PC-3 (cell line): ENCODE measurements around the gene SDK1. TPM values are rescaled to one million over a fixed set of nuclear protein-coding genes. Genes with fewer than 3 reads are reported as not detected.

Source experiments
- ATAC-seq: fragments of 200-7000 bp; cut with Tn5 transposase; 2 replicates; pipeline ENCODE4 v1.9.1; 2020; ENCODE audit warnings: mild to moderate bottlenecking, moderate library complexity
- BruUV-seq: library from RNA; stranded (reverse); fragments of 400-500 nt; replicated peaks from 2 replicates; lab custom pipeline; 2021; lab: Mats Ljungman, UMichigan
- CTCF ChIA-PET: fragments of 300-600 bp; sonication (Branson Sonifier 250); formaldehyde crosslinking; loops from one replicate; lab custom pipeline; 2022; ENCODE audit warnings: antibody characterized with exemption; lab: Charles Lee
- POLR2A ChIA-PET: fragments of 300-600 bp; sonication (Branson Sonifier 250); formaldehyde crosslinking; loops from one replicate; lab custom pipeline; 2022; ENCODE audit warnings: antibody characterized with exemption; ENCODE audit not compliant: unreplicated experiment; lab: Charles Lee
- DNase-seq: peaks from one replicate; pipeline ENCODE4 v3.0.0-alpha.2; 2015
- H2AFZ ChIP-seq: fragments of 300-600 bp; sonication (generic); 2 replicates; pipeline ENCODE4 v1.6.0; 2016; ENCODE audit warnings: antibody characterized with exemption, low read length
- H3F3A ChIP-seq: fragments of 300-600 bp; sonication (generic); one replicate; pipeline ENCODE4 v1.6.0; 2017; ENCODE audit warnings: antibody characterized with exemption, low read length, control low read depth, mild to moderate bottlenecking; ENCODE audit not compliant: unreplicated experiment
- H3K27ac ChIP-seq: fragments of 300-600 bp; sonication (generic); 2 replicates; pipeline ENCODE4 v1.5.1; 2016; ENCODE audit warnings: mild to moderate bottlenecking, low read length
- H3K27me3 ChIP-seq: fragments of 300-600 bp; sonication (generic); 2 replicates; pipeline ENCODE4 v1.6.1; 2016; ENCODE audit warnings: low read length, mixed read lengths
- H3K36me3 ChIP-seq: fragments of 300-600 bp; sonication (generic); 2 replicates; pipeline ENCODE4 v1.6.1; 2016; ENCODE audit warnings: low read depth, mixed run types, low read length, mixed read lengths
- H3K4me1 ChIP-seq: fragments of 300-600 bp; sonication (generic); 2 replicates; pipeline ENCODE4 v1.5.1; 2016; ENCODE audit warnings: low read length; ENCODE audit not compliant: insufficient read depth
- H3K4me2 ChIP-seq: fragments of 300-600 bp; sonication (generic); 2 replicates; pipeline ENCODE4 v1.6.0; 2016; ENCODE audit warnings: low read length
- H3K4me3 ChIP-seq: fragments of 300-600 bp; sonication (generic); 2 replicates; pipeline ENCODE4 v1.5.1; 2016; ENCODE audit warnings: mild to moderate bottlenecking, low read length, mixed read lengths
- H3K79me2 ChIP-seq: fragments of 300-600 bp; sonication (generic); 2 replicates; pipeline ENCODE4 v1.6.1; 2017; ENCODE audit warnings: low read length, mixed read lengths
- H3K9ac ChIP-seq: fragments of 300-600 bp; sonication (generic); 2 replicates; pipeline ENCODE4 v1.6.0; 2016; ENCODE audit warnings: mild to moderate bottlenecking, low read length
- H3K9me2 ChIP-seq: fragments of 300-600 bp; sonication (generic); replicated peaks from 2 replicates; pipeline ENCODE4 v1.6.1; 2016; ENCODE audit warnings: mixed run types, low read length, mixed read lengths
- H3K9me3 ChIP-seq: fragments of 300-600 bp; sonication (generic); 2 replicates; pipeline ENCODE4 v1.6.1; 2016; ENCODE audit warnings: low read length, mixed read lengths
- H4K20me1 ChIP-seq: fragments of 300-600 bp; sonication (generic); 2 replicates; pipeline ENCODE4 v1.6.1; 2016; ENCODE audit warnings: low read length, mixed read lengths
- EZH2 ChIP-seq: fragments of 300-600 bp; sonication (generic); IDR thresholded peaks from one replicate; pipeline ENCODE4 v1.6.1; 2017; ENCODE audit warnings: antibody characterized with exemption, mild to moderate bottlenecking, low read length; ENCODE audit not compliant: unreplicated experiment
- EZH2phosphoT487 ChIP-seq: fragments of 300-600 bp; sonication (generic); IDR thresholded peaks from 2 replicates; pipeline ENCODE4 v1.6.1; 2018; ENCODE audit warnings: mild to moderate bottlenecking, antibody characterized with exemption, low read length, borderline replicate concordance
- intact Hi-C: fragments of 100-400 bp; cut with micrococcal nuclease; formaldehyde crosslinking; loops from 2 replicates; pipeline ENCODE4 v1.9.0; 2023
- total RNA-seq: library from RNA; depleted of rRNA; stranded (reverse); fragments of >200 nt; gene quantifications from 2 replicates; pipeline ENCODE4 v1.2.3, GENCODE V29; 2014
- TF ChIP-seq, protein P1 (sequence below): fragments of 300-600 bp; sonication (generic); conservative IDR thresholded peaks from 2 replicates; pipeline ENCODE4 v1.5.1; 2017; ENCODE audit warnings: antibody characterized with exemption, low read depth, mild to moderate bottlenecking, low read length

SDK1 gene
- total RNA-seq, 1 experiment from 2014 or later = 2.8 TPM

DNA sequence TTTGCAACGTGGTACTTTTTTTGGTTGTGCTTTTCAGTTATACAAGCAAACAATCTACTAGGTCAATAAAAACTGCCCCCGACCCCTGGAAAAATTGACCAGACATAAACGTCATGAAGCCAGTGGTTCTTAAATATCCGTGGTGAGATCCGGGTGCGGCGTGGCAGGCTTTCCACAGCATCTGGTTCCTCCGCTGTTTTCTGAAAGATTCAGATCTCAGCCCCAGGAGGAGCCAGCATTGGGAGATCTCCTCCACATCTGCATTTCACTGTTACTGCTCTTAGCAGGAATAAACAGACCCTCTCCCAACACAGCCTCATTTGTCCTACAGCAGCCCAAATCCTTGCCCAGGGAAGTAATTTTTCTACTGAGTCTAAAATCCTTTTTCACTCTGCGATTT, 716.7 kb downstream of the SDK1 start:
- POLR2A ChIA-PET = no interaction called here
- H2AFZ ChIP-seq = no peak overlapping the region

DNA sequence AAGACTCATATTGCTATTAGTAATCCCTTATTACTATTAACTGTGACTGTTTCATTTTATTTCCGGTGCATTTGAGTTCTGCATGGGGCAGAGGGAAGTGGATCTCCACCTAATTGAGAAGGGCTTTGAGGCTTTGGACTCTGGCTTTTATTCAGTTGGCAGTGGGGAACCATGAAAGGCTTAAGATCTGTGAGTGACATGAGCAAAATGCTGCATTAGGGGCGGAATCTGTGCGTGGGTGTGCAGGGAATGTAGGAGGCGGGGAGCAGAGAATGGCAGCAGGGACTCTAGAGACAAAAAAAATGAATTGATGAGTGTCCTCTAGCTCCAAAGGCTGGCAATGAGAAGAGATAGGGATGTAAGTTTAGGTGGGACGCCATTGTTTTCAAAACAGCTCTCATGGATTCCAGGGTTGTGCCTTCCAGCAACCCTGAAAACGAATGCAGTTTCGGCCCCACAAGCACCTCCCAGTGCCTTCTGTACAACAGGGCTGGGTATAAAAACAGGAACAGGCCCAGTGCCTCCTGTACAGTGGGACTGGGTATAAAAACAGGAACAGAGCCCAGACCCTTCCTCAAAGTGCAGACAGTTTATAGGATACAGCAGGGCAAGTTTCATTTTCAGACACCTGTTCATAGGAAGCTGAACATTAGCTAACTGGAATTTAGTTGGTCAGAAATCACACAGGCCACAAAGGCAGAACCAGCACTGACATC, 717.7 kb downstream of the SDK1 start:
- Histone ChIP-seq H3K4me3 (no peak overlapping the region), H3K79me2 (no peaks in the 10 kb centered on the region), H3K27me3 (no peaks in the 10 kb centered on the region), H3K27ac (no peak overlapping the region), H3K9ac (no peak overlapping the region), H3K9me2 (no peaks in the 10 kb centered on the region), H3K4me2 (no peak overlapping the region), H3K36me3 (no peaks in the 10 kb centered on the region), H3F3A (no peaks in the 10 kb centered on the region), H3K9me3 (no peaks in the 10 kb centered on the region), H4K20me1 (no peaks in the 10 kb centered on the region), H2AFZ (no peak overlapping the region), H3K4me1 (no peaks in the 10 kb centered on the region)
- no peak for TF ChIP-seq EZH2phosphoT487
- no peak for TF ChIP-seq EZH2
- TF ChIP-seq, protein P1, sequence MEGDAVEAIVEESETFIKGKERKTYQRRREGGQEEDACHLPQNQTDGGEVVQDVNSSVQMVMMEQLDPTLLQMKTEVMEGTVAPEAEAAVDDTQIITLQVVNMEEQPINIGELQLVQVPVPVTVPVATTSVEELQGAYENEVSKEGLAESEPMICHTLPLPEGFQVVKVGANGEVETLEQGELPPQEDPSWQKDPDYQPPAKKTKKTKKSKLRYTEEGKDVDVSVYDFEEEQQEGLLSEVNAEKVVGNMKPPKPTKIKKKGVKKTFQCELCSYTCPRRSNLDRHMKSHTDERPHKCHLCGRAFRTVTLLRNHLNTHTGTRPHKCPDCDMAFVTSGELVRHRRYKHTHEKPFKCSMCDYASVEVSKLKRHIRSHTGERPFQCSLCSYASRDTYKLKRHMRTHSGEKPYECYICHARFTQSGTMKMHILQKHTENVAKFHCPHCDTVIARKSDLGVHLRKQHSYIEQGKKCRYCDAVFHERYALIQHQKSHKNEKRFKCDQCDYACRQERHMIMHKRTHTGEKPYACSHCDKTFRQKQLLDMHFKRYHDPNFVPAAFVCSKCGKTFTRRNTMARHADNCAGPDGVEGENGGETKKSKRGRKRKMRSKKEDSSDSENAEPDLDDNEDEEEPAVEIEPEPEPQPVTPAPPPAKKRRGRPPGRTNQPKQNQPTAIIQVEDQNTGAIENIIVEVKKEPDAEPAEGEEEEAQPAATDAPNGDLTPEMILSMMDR = no peak
- ChIA-PET CTCF (no interaction called here), POLR2A (no interaction called here)
- ATAC-seq (no peak), DNase-seq (no peak)
- intact Hi-C loops = no loop called here
- BruUV-seq = no TSS peak

More for the DNA sequence above, 716.7 kb downstream of the SDK1 start:
- no peak overlapping the region for H3K9ac ChIP-seq
- no peaks in the 10 kb centered on the region for H3K79me2 ChIP-seq
- no peak overlapping the region for H3K27ac ChIP-seq
- H3K4me2 ChIP-seq = no peak overlapping the region
- no peaks in the 10 kb centered on the region for H3F3A ChIP-seq
- CTCF ChIA-PET = no interaction called here
- TF ChIP-seq, protein P1 = no peak
- TF ChIP-seq EZH2 (no peak), EZH2phosphoT487 (no peak)
- no TSS peak for BruUV-seq
- no peaks in the 10 kb centered on the region for H3K9me2 ChIP-seq
- H3K4me3 ChIP-seq = no peak overlapping the region
- no peak for DNase-seq
- intact Hi-C loops = no loop called here
- ATAC-seq = no peak
- H3K4me1 ChIP-seq = no peaks in the 10 kb centered on the region
- no peaks in the 10 kb centered on the region for H4K20me1 ChIP-seq
- no peaks in the 10 kb centered on the region for H3K36me3 ChIP-seq
- no peaks in the 10 kb centered on the region for H3K27me3 ChIP-seq
- no peaks in the 10 kb centered on the region for H3K9me3 ChIP-seq

DNA sequence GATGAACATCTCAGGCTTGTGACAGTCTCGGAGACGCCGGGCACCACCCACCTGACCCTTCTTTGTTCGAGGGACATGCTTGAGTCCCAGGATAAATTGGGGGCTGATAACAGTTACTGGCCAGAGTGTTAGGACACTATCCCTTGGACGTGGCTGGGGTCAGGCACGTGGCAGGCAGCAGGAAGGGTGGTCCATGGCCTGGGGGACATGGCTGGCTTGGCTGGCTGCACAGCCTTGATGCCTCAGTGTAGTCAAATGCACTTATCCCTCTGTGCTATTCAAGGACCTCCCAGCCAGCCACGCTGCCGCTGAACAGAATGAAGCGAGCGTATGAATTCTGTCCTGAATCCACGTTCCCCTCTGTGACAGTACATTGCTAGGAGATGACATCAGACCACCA, 719.0 kb downstream of the SDK1 start:
- Histone ChIP-seq H2AFZ (no peak overlapping the region), H3K79me2 (no peaks in the 10 kb centered on the region), H3K4me2 (no peak overlapping the region), H3K9ac (no peak overlapping the region), H3K27ac (no peak overlapping the region), H3K27me3 (no peaks in the 10 kb centered on the region), H3K4me3 (no peak overlapping the region), H3K9me3 (no peaks in the 10 kb centered on the region), H3K36me3 (no peaks in the 10 kb centered on the region), H3F3A (no peaks in the 10 kb centered on the region), H4K20me1 (no peaks in the 10 kb centered on the region), H3K9me2 (no peaks in the 10 kb centered on the region), H3K4me1 (no peaks in the 10 kb centered on the region)
- ATAC-seq (no peak), DNase-seq (no peak)
- BruUV-seq = no TSS peak
- intact Hi-C loops = no loop called here
- TF ChIP-seq, protein P1 = no peak
- CTCF ChIA-PET = no interaction called here
- POLR2A ChIA-PET = no interaction called here
